HG02973 (cell line): ENCODE results near the gene SPTSSA.
A peak's percentile ranks its signal among the peaks of the same experiment; 100 is the strongest.
"Not testable (repeated sequence)": the region's sequence is repeated elsewhere in the genome, so short reads cannot be mapped to it uniquely, and the experiment has no call there.

Experiments used
- ATAC-seq: cut with Tn5 transposase; IDR thresholded peaks from one replicate; pipeline ENCODE4 v1.9.1; 2021; ENCODE audit warnings: moderate library complexity; ENCODE audit not compliant: unreplicated experiment

Gene SPTSSA

GRCh38 chr14:34462132-34462893, at the start of gene SPTSSA:
SPTSSA (minus strand) TSS chr14:34462240; CDS start chr14:34462207, 33 bp downstream.
- ATAC-seq = peak; percentile 86

GRCh38 chr14:34507884-34508283, 45.8 kb upstream of the SPTSSA start:
- ATAC-seq = no peak

DNA sequence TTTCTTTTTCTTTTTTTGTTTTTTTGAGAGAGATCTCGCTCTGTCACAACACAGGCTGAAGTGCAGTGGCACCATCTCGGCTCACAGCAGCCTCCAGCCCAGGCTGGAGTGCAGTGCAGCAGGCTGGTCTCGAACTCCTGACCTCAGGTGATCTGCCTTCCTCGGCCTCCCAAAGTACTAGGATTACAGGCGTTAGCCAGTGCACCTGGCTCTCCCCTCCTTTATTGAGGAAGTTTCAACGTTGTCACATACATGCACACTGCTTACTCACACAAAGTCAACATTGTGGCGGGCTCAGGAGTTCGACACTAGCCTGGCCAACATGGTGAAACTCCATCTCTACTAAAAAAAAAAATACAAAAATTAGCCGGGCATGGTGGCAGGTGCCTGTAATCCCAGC, 45.4 kb upstream of the SPTSSA start:
- ATAC-seq = no peak

GRCh38 chr14:34505124-34505491, 43.1 kb upstream of the SPTSSA start:
- not testable (repeated sequence) for ATAC-seq

DNA sequence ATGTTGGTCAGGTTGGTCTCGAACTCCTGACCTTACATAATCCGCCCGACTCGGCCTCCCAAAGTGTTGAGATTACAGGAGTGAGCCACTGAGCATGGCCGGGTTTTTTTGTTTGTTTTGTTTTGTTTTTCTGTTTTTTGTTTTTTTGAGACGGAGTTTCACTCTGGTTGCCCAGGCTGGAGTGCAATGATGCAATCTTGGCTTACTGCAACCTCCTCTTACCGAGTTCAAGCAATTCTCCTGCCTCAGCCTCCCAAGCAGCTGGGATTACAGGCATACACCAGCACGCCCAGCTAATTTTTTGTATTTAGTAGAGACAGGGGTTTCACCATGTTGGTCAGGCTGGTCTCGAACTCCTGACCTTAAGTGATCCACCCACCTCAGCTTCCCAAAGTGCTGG, 42.0 kb upstream of the SPTSSA start:
- ATAC-seq = not testable (repeated sequence)

DNA sequence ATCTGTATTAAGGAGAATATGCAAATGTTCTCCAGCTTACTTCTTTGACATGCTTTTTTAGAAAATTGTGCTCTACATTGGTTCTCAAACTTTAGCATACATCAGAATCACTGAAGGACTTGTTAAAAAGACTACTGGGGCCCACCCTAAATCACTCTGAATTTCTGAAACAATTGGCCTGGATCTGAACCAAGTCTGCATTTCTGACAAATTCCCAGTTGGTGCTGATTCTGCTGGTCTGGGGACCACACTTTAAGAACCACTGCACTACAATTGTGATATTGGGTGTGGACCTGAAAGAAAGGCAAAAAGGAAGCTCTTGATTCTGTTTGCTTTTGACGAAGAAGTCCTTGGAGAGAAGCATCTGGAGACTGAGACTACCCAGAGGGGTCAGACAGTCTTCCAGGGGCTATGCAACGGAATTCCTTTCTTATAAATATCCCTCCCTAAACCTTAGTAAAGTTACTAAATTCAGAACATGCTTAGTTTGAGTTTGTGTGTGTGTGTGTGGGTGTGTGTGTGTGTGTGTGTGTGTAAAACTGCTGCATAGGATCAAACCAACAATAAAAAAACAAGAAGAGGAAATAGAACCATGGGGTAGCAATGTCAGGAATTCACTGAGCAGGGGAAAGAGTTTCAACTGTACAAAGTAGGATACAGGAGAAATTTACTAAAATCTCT, 40.6 kb upstream of the SPTSSA start:
- ATAC-seq = no peak

DNA sequence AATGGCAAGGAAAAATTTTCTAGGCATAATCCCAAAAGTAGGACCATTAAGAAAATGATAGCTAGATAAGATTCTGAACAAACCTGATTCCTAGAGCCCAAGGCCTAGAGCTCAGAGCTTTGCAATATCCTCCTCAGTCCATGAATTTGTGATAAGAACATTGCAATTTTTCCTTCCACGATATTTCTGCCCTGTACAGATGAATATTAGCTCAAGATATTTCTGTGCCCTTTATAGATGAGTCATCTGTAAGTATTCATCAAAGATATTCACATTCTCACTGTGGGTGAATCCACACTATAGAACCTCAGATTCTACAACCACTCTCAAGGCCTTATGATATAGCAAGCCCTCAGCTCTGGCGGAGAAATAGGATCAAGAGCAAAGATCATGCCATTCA, 40.0 kb upstream of the SPTSSA start:
- ATAC-seq = no peak

DNA sequence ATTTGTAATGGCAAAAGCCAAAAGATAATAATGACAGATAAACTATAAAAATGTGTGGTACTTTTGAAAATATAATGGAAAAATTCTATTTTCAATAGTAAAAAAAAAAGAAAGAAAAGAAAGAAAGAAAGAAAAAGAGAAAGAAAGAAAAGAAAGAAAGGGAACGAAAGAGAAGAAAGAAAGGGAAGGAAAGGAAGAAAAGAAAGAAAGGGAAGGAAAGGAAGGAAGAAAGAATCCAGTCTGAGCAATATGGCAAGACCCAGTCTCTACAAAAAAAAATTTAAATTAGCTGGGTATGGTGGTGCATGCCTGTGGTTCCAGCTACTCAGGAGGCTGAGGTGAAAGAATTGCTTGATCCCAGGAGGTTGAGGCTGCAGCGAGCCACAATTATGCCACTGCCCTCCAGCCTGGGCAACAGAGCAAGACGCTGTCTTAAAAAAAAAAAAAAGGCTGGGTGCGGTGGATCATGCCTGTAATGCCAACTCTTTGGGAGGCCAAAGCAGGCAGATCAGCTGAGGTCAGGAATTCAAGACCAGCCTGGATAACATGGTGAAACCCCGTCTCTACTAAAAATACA, 39.1 kb upstream of the SPTSSA start:
- ATAC-seq = no peak

DNA sequence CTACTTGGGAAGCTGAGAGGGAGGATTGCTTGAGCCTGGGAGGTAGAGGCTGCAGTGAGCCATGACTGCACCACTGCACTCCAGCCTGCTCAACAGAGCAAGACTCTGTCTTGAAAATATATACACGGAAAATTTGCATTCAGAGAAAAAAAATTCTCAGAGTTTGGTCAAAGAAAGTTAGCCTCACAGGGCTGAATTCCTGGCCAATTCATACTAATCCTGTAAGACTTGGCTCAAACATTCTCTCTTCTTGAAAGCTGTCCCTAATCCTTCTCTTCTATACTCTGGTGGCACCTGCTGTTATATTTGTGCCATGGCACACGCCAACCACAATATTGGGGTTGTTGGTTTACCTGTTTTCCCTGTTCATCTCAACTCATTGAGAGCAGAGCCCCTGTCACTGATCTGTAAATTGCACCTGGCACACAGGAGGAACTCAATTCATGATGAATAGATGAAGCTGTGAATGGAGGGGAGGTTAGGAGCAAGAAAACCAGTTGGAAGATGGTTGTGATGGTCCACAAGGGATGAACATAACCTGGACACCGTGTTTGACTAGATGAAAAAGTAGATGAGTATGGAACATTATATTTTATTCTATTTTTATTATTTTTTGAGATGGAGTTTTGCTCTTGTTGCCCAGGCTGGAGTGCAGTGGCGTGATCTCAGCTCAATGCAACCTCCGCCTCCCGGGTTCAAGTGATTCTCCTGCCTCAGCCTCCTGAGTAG, 36.8 kb upstream of the SPTSSA start:
- ATAC-seq = no peak

DNA sequence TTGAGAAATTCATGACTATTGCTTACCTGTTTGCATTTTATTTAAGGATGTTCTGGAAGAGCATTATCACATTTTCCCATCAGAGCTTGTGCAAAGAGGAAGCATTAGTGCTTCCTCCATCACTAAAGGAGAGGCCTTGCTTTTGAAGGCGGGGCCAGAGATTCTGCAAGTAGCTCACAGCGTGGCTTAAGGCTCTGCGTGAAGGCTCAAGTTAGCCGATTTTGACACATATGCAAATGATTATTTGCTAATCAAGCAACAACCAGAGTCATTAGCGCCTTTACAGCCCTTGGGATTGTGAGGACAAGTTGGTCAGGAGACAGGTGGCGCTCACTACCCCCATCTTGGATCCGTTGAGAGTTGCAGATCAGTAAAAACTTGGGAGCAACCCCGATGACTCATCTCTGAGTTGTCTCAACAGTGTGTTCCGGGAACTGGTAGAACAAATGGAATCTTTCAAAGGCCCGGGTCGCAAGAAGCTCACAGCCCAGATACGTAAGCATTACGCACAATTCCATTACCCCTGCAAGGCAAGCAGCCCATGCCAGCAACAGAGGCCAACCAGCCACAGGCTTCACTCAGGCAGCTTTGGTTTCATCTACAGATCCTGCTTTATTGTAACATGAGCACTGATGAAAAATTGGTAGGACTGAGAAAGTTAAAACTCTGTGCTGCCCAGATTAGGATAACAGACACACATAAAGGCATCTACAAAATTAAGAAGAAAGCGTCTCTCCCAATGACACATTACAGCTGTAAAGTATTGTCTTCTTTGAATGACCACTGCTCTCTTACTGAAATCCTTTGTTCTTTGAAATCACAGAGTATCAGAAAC, 34.9 kb upstream of the SPTSSA start:
- ATAC-seq = no peak

- ATAC-seq = no peak
These were observed 34.1 kb upstream of the SPTSSA start for GRCh38 chr14:34496007-34496678.

DNA sequence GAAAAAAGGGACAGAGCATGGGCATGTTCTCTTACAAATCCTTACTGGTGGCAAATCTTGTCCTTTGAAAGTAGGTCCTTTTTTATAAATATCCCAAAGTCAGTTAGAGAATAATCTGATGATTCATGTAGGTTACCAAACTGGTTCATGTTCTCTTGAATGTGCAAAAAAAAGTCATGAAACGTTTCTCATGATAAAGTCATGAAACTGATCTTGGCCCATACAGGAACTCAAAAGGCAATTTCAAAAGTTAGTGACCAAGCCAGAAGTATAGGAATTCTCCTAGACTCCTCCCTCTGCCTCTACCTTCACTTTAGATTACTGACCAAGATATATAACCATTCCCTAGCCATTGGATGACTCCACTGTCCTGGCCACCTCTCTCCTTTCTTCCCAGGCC, 27.3 kb upstream of the SPTSSA start:
- ATAC-seq = no peak

DNA sequence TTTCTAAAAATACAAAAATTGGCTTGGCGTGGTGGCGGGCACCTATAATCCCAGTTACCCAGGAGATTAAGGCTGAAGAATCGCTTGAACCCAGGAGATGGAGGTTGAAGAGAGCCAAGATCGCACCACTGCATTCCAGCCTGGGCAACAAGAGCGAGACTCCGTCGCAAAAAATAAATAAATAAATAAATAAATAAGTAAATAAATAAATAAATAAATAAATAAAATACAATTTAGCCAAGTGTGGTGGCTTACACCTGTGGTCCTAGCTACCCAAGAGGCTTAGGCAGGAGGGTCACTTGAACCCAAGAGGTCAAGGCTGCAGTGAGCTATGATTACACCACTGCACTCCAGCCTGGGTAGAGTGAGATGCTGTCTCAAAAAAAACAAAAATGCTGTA, 26.5 kb upstream of the SPTSSA start:
- ATAC-seq = no peak

- no peak for ATAC-seq
These were observed 22.7 kb upstream of the SPTSSA start for GRCh38 chr14:34484726-34485125.

DNA sequence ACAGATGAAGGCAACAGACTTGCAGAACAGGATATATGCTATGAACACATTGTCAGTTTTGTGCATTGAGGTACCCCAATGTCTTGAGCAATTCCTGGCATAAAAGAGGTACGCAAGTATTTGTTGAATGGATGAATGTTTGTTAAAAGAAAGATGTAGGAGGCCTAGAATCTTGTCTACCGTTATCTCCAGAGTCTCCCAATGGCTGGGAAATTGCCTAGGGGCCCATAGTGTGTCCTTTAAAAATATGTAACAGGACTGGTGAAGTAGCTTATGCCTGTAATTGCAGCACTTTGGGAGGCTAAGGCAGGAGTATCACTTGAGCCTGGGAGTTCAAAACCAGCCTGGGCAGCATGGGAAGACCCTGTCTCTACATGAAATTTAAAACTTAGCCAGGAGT, 20.4 kb upstream of the SPTSSA start:
- ATAC-seq = no peak

DNA sequence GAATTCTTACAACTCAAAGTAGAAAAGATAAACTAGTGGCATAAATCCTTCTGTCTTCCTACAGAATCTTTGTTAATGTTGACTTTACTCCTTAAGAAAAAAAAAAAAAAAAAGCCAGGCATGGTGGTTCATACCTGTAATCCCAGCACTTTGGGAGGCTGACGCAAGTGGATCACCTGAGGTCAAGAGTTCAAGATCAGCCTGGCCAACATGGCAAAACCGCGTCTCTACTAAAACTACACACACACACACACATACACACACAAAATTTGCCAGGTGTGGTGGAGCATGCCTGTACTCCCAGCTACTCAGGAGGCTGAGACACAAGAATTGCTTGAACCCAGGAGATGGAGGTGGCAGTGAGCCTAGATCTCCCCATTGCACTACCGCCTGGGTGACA, 17.7 kb upstream of the SPTSSA start:
- no peak for ATAC-seq

- no peak for ATAC-seq
These were observed 16.2 kb upstream of the SPTSSA start for GRCh38 chr14:34478261-34478660.

DNA sequence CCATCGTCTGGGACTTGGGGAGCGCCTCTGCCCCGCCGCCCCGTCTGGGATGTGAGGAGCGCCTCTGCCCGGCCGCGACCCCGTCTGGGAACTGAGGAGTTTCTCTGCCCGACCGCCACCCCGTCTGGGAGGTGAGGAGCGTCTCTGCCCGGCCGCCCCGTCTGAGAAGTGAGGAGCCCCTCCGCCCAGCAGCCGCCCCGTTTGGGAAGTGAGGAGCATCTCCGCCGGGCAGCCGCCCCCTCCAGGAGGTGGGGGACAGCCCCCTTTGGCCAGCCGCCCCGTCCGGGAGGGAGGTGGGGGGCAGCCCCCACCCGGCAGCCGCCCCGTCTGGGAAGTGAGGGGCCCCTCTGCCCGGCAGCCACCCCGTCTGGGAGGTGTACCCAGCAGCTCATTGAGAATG, 14.0 kb upstream of the SPTSSA start:
- ATAC-seq = not testable (repeated sequence)

DNA sequence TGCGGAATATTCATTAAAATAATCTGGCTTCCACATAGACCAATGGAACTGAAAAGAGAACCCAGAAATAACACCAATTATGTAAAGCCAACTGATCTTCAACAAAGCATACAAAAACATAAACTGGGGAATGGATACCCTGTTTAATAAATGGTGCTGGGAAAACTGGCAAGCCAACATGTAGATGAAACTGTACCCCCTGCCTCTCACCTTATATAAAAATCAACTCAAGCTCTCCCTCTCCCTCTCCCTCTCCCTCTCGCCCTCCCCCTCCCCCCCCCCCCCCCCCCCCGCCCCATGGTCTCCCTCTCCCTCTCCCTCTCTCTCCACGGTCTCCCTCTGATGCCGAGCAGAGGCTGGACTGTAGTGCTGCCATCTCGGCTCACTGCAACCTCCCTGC, 13.1 kb upstream of the SPTSSA start:
- no peak for ATAC-seq

DNA sequence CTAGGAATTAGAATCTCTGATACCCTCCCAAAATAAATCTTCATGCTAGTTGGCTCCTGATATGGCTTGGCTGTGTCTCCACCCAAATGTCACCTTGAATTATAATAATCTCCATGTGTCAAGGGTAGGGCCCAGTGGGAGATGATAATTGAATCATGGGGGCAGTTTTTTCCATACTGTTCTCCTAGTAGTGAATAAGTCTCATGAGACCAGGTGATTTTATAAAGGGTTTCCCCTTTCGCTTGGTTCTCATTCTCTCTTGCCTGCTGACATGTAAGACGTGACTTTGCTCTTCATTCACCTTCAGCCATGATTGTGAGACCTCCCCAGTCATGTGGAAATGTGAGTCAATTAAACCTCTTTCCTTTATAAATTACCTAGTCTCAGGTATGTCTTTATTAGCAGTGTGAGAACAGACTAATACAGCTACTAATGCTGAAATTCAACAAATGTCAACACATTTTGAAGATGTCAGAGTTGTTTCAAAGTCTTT, 12.2 kb upstream of the SPTSSA start:
- no peak for ATAC-seq
